Activated T-cell treated with anti-CD3 and anti-CD28 coated beads, Interleukin-2, amount 50 U/mL, for 48 hours (primary cell): ENCODE measurements around the gene FBLN7.

Source experiments
- DNase-seq, 2 experiments: peaks; one replicate each; pipeline ENCODE4 v3.0.0-alpha.2; 2020

FBLN7 gene

GRCh38 chr2:112159454-112159921 is 21.3 kb downstream of the FBLN7 start:
- DNase-seq = no peak

GRCh38 chr2:112160283-112161250 is 22.4 kb downstream of the FBLN7 start:
- no peak for DNase-seq

DNA sequence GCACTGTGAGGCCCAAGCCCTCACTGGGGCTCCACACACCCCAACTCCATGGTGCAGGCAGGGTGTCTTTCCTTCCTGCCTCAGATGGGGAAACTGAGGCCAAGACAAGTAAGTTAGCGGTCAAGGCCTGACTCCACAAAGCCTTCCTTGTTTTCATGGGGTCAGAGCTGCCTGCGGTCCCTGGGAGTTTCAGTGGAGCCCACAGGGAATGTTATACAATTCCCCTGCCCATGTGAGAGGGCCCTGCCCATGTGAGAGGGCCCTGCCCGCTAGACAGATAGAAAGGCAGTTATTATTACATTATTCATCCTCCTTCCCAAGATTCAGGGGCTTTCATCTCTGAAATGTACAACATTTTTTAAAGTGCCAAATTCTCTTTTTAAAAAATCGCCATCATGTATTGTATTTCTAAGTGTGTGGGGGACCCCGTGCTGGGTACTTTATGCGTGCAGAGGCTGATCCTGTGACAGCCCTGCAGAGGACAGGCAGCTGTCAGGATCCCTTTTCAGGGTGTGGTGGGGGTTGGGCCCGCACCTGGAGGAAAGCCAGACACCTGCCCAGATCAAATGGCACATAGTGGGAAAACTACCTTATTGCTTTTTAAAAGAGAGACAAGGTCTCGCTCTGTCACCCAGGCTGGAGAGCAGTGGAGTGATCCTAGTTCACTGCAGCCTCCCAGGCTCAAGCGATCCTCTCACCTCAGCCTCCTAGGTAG is 23.4 kb downstream of the FBLN7 start:
- DNase-seq = no peak

GRCh38 chr2:112162341-112162740 is 24.2 kb downstream of the FBLN7 start:
- DNase-seq = no peak

DNA sequence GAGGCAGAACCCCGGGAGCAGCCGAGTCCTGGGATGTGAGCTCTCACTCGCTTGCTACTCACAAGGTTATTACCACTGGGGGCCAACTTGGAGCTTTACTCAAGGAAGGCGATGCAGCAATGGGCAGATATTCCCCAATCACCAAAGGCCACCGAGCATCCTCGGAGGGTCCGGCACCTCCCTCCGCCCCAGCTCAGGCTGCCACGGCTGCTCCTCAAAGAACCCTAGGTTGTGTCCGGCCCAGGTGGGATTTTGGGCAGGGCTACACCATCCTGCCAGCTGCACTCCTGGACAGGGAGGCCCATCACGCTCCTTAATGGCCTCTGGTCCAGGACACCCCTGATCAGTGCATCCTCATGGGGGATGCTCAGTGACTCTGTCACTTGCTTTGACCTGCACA is 24.8 kb downstream of the FBLN7 start:
- DNase-seq = no peak

DNA sequence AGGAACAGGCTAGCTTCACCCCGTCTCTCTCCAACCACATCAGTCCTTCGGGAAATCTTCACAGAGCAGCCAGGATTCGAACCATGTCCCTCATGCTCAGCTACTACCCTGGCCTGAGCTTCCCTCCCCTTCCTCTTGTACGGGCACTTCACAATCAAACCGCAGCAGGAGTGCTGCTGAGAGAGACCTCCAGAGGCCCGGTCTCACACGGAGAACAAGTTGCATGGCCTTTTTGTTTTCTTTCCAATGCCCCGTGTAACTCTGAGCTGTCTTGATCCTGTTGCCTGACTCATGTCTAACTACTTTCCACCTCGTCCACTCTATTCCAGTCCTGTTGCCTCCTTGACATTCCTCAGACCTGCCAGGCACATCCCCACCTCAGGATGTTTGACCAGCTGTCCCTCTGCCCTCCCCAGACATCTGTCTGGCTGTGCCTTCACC is 25.4 kb downstream of the FBLN7 start:
- DNase-seq = no peak

- no peak for DNase-seq
Measured at GRCh38 chr2:112164876-112165275, 26.7 kb downstream of the FBLN7 start.

DNA sequence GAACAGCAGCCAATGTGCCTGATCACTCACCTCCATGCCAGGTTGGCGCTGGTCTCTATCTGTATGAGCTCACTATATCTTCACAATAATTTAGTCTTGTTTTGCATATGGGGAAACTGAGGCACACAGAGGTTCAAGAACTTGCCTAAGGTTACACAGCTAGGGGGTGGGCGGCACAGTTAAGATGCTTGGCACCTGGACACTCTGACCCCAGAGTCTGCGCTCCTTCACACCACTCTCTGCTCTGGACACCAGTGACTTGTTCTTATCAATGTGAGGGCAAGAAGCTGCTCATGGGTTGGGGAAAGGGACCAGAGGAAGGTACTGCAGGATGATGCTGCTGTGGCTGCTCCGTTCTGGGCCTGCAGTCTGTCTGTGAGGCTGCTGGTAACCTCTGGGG is 27.1 kb downstream of the FBLN7 start:
- peak in 1 of 2 experiments; percentile 9 for DNase-seq

GRCh38 chr2:112166806-112167499 is 28.8 kb downstream of the FBLN7 start:
- peak in 1 of 2 experiments; percentile 42 for DNase-seq

- DNase-seq = peak in 1 of 2 experiments; percentile 13
Measured at GRCh38 chr2:112168422-112169124, 30.4 kb downstream of the FBLN7 start.

DNA sequence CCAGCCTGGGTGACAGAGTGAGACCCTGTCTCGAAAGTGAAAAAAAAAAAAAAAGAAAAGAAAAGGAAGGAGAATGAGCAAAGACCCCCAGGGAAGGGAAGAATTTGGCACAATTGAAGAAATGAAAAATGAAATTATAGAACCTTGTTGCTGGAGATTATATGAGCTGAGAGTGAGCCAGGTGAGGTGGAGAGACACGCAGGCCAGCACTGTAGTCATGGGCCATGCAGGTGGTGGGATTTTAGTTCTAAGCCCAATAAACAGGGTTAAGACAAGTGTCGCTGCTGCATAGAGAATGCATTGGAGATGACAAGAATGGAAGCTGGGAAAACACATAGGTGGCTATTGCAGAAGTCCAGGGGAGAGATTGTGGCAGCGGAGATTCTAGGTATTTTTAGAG is 32.3 kb downstream of the FBLN7 start:
- DNase-seq = no peak

DNA sequence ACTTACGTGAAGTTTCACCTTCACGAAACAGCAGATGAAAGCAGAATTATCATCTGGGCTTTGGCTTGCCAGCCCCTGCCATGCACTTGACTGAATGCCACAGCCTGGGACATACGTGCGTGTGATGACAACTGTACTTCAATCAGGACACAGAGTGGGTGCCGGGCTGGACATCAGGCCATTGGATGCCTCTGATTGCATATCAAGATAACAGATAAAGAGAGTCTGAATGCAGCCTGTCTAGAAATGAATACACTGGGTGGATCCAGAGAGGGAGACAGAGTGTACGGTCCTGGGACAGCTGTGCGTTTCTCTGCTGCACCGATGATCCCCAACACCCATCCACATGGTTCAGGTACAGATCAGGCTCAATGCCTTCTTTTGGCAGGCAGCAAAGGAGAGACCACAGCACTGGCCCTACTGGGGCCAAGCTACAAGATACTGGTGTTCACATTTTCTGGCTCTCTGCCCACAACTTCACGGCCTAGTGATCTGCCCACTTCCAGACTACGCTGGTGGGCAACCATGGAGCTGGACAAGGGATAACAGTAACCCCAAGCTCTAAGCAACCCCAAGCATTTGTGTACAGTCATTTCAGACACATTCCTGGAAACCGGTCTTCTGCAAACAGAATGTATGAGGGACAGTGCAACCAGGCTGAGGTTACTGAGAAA is 35.6 kb downstream of the FBLN7 start:
- no peak for DNase-seq

DNA sequence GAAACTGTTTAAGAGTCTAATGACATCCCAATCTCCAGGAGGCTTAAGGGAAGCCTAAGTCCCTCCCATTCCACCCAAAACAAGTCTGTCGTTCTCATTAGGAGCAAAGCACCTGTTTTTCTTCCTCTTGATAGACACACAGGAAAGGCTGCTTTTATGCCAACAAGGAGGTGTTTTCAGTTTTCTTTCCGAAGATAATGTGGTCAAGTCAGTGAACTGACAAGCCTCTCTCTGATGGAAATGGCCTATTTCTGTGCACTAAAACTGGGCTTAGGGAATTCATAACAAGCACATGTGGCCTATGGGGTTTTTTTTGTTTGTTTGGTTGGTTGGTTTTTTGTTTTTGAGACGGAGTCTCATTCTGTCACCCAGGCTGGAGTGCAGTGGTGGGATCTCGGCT is 36.2 kb downstream of the FBLN7 start:
- DNase-seq = no peak

GRCh38 chr2:112175333-112175732 is 37.1 kb downstream of the FBLN7 start:
- DNase-seq = no peak

GRCh38 chr2:112175958-112176573 is 37.9 kb downstream of the FBLN7 start:
- DNase-seq = no peak

DNA sequence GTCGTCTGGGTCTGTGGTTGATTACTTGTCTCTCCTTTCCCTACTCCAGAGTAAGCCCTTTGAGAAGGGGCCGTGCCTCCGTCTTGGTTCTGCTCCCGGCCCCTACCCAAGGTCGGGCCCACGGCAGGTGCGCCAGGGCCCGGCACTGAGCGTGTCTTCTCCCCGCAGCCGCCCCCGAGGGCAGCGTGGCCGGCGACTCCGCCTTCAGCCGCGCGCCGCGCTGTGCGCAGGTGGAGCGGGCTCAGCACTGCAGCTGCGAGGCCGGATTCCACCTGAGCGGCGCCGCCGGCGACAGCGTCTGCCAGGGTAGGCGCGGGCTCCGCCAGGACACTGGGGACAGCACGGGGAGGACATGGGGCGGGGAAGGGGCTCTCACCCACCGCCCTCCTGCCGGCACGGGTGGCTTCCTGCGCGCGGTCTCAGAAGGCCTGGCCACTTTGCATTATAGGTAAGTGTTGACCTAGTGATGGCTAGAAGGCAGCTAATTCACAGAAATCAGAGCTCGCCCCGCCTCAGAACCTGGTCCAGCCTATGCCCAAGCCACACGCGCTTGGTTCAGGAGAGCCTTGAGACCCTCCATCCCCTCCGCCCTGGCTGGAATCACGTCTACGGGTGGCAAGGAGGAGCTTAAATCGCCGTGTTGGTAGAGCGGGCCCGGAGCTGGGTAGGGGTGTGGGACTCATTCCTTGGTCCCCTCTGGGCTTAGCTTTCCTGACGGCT is 43.5 kb downstream of the FBLN7 start:
- DNase-seq = peak; percentile 75 to 79

DNA sequence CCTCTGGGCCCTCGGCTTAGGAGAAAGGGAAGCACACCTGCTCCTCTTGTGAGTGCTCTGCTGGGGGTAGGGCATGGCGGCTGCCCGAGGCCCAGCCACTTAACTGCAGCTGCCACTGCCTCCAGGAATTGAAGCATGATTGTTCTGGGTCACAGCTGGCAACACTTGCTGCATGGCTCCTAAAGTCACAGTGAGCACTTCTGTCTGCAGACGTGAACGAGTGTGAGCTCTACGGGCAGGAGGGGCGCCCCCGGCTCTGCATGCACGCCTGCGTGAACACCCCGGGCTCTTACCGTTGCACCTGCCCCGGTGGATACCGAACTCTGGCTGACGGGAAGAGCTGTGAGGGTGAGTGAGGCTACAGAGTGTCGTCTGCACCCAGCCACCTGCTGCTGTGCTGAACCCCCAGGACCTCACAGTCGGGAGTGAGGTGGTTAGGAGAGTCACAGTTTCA is 44.4 kb downstream of the FBLN7 start:
- DNase-seq = peak; percentile 61 to 68

DNA sequence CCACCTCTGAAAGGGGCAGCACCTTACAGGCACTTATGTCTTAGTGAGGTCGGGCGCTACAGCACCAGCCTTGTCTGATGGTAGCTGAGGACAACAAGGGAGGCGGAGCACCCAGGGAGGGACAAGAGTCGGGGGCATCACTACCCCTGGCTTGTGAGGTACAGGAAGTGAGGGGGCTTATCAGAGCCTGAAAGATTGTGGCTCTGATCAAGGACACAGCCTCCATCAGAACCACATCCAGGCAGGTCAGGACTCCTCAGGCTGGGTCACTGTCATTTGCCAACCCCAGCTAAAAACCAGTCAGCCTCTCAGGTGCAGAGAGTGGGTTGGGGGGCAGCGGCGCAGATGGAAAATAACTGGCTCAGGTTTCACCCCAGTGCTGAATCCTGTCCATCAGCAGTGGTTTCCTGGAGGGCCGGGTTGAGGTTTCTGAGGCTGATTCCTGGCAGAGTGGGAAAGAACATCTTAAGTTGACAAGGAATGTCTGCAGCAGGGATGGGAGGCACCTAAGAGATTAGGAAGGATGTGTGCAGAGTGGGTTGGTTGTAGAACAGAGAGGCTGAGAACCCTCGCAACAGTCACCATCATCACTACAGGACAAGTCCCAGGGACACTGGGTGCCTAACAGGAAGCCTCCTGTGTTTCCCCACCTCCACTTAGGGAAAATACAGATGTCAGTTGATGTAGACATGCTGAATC is 45.3 kb downstream of the FBLN7 start:
- DNase-seq = peak; percentile 43 to 46

GRCh38 chr2:112184121-112184520 is 45.9 kb downstream of the FBLN7 start:
- no peak for DNase-seq

GRCh38 chr2:112185131-112185530 is 46.9 kb downstream of the FBLN7 start:
- no peak for DNase-seq
